D721Med (cell line): ENCODE measurements around the gene KIAA1958.

Source experiments
- DNase-seq: peaks from one replicate; pipeline ENCODE4 v3.0.0; 2011; ENCODE audit warnings: low spot score; ENCODE audit not compliant: insufficient read length
- FAIRE-seq: peaks from 2 replicates; lab custom pipeline; 2011; peaks lifted over from hg19 to GRCh38; lab: Jason Lieb, UNC
- CTCF ChIP-seq: IDR thresholded peaks from 2 replicates; pipeline ENCODE4 v1.5.1; 2012; ENCODE audit warnings: mild to moderate bottlenecking, control low read depth; ENCODE audit not compliant: insufficient read depth; ENCODE audit errors: missing control alignments

Gene KIAA1958

GRCh38 chr9:112473986-112474385 lies 12.6 kb upstream of the KIAA1958 start:
- FAIRE-seq, result no peak
- no peak for TF ChIP-seq CTCF

GRCh38 chr9:112475318-112475717 lies 11.3 kb upstream of the KIAA1958 start:
- no peak for TF ChIP-seq CTCF
- FAIRE-seq (no peak), DNase-seq (no peak)

More at GRCh38 chr9:112473986-112474385, 12.6 kb upstream of the KIAA1958 start:
- DNase-seq, result no peak

- FAIRE-seq, result no peak
- no peak for TF ChIP-seq CTCF
- DNase-seq, result no peak
Observed at GRCh38 chr9:112477330-112477729, 9.3 kb upstream of the KIAA1958 start.

- no peak for TF ChIP-seq CTCF
- FAIRE-seq (no peak), DNase-seq (no peak)
Observed at GRCh38 chr9:112479221-112479620, 7.4 kb upstream of the KIAA1958 start.

GRCh38 chr9:112484607-112485006 lies 2.0 kb upstream of the KIAA1958 start:
- TF ChIP-seq CTCF, result no peak
- FAIRE-seq (no peak), DNase-seq (no peak)

GRCh38 chr9:112485574-112485973 lies 1.1 kb upstream of the KIAA1958 start:
- no peak for FAIRE-seq
- DNase-seq, result no peak
- TF ChIP-seq CTCF, result no peak

- no peak for FAIRE-seq
- TF ChIP-seq CTCF, result no peak
Observed at GRCh38 chr9:112487008-112487798, 576 bp downstream of the KIAA1958 start.

More at GRCh38 chr9:112487008-112487798, 576 bp downstream of the KIAA1958 start:
- no peak for DNase-seq
